Umbilical cord (tissue), 2 donors: ENCODE measurements around the gene NFIC. TPM values are rescaled to one million over a fixed set of nuclear protein-coding genes. Genes with fewer than 3 reads are reported as not detected.
"Not testable (repeated sequence)": the region's sequence is repeated elsewhere in the genome, so short reads cannot be mapped to it uniquely, and the experiment has no call there.

Source experiments
- DNase-seq: peaks from one replicate; pipeline ENCODE4 v3.0.0-alpha.2; 2015; ENCODE audit warnings: low spot score
- total RNA-seq: library from RNA; depleted of rRNA; stranded (reverse); fragments of >200 nt; gene quantifications from one replicate; pipeline ENCODE4 v1.2.3, GENCODE V29; 2014; ENCODE audit warnings: low replicate concordance; ENCODE audit not compliant: insufficient read depth

Gene NFIC
- 37.3 TPM for total RNA-seq

DNA sequence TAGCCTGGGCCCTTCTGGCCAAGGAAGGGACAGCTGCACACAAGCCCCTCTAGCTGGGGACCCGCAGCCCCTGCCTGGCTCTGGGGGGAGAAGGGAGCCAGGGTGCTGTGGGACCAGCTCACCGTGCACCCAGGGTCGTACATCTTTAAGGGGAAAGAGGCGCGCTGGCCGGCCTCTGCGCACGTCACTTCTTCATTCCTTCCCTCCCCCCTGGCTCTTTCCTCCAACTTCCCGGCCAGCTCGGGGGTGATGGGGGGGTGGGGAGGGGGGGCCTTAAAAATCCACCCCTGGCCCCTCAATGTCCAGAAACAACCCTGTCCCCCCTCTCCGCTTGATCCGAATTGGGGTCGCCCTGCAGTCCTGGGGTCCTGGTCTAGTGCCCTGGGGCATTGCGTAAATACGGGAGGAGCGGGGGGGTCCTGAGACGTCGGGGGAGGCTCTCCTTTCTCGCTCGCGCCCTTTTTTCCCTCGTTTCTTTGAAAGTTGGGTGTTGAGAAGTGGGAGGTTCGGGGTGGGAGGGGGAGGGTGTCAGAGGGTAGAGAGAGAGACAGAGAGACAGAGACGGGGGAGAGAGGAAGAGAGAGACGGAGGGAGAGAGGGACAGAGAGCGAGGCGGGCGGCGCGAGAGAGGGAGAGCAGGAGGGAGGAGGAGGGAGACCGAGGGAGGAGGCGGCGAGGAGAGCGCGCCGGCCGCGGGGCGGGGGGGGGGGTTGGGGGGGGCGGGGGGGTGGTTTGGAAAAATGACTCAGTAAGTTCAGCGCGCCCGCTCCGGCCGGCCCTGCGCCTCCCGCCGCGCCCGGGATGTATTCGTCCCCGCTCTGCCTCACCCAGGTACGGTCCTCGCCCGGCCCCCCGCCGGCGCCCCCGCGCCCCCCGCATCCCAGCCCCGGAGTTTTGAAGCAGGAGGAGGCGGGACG, at the start of gene NFIC:
Gene NFIC (plus strand): TSS at position 748 of the 917 bp plus-strand sequence. CDS start 54 bp downstream, at position 802.
- DNase-seq = peak; percentile 87

DNA sequence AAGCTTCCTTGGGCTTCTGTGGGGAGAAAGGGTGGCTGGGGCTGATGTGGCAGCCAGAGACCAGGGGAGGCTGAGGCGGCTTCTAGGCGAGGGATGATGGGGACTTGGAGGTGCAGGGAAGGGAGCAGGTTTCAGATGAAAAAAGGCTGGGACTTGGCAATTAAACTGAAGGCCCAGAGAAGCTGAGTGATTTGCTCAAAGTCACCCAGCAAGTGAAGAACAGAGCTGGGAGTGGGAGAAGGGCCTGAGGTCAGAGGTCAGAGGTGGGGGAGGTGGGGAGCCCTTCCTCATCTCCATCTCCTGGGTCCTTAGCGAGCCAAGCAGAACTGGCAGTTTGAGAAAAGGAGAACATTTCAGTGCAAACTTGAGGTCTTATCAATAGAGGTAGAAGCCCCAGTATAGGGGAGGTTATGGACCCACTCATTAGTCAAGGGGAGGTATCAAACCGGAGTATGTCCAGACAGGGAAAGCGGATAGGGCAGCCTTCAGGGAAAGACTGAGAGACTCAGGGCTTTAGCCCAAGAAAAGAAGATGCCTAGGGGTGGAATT, 49.6 kb upstream of the NFIC start:
- DNase-seq = no peak

DNA sequence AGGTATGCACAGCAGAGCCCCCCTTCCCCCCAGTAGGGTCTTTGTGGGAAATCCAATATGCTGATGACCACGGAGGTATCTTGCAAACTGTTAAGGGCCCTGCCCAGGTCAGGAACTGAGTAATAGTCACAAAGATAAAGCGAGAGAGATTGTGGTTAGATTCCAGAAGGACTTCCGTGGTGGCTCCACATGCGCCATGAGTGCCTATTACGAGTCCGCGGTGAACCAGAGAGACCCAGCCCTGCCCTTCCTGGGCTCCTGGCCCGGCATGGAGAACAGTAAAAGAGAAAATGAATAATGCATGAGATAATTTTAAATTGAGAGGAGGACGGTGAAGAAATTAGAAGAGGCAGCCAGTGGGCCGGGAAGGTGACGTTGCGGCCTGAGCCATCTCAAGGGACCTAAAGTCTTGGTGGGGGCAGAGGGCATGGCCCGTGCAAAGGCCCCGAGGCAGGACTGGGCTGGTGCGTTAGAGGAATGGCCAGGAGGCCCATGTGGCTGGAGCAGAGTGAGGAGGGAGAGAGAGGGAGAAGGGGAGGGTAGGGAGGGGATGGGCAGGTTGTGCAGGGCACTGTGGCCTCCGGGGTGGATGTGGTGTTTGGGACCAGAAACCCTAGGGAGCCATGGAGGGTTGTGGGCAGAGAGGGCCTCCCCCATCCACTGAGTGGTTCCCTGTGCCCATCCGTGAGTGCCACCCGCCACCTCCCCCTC, 46.6 kb upstream of the NFIC start:
- DNase-seq = no peak

DNA sequence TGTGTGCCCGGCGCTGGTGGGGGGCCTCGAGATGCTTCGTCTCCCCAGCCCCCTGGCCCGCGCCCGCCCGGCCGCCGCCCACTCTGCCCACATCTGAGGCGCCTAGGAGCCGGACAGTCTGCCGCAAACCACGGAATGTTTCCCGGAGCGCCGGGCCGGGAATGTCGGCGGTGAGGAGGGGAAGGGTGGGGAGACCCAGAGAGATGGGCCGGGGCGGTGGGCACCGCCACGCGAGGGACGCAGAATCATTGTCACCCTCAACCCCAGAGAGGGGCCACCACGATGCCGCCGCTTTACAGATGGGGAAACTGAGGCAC, 46.1 kb upstream of the NFIC start:
- no peak for DNase-seq

DNA sequence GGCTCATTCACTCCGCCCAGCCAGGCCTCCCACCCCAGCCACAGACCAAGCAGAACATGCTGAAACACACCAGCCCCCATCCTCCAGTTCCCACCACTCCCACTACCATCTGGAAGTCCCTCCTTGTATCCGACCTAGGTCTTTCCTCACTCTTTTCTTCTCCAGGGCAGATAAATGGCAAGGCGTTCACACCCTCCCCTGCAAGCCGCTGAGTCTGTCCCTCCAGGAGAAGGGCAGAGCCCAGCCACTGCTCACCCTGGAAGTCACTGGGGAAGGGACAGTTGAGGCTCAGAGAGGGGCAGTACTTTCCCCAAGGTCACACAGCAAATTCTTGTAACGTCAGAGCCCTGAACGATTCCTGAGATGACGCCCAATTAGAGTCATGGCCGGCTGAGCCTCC, 45.5 kb upstream of the NFIC start:
- no peak for DNase-seq

DNA sequence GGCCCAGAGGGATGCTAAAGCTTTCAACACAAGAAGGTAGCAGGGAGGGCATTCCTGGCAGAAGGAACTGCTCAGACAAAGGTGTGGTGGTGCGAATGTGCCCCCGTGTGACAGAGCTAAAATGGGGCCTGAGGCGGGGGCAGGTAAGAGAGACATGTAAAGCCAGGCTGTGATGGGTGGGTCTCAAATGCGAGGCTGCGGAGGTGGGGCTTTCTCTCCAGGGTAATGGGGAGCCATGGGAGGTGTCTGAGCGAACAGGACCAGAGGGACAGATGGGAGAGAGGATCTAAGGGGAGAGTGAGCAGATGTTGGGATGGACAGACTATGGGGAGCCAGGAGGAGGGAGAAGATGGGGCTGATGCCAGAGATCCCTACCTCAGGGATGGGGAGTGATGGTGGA, 44.7 kb upstream of the NFIC start:
- DNase-seq = no peak

DNA sequence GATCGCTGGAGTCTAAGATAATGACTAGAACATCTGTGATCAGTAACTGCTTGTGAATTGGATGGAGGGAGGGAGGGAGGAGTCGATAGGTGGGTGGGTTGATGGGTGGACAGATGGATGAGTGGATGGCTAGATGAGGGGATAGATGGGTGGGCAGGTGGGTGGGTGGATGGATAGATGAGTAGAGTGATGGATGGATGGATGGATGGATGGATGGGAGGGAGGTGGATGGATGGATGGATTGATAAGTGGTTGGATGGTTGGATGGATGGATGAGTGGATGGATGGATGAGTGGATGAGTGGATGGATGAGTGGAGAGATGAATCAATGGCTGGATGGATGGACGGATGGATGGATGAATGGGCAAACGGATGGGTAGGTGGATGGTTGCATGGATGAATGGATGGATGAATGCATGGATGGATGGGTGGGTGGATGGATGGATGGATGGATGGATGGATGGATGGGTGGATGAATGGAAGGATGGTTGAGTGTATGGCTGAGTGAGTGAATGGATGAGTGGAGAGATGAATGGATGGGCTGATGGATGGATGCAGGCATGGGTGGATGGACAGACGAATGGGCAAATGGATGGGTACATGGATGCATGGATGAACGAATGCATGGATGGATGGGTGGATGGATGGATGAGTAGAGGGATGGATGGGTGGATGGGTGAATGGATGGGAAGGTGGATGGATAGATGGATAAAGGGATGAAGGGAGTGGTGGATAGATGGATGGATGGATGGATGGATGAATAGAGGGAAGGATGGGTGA, 44.0 kb upstream of the NFIC start:
- DNase-seq = no peak

DNA sequence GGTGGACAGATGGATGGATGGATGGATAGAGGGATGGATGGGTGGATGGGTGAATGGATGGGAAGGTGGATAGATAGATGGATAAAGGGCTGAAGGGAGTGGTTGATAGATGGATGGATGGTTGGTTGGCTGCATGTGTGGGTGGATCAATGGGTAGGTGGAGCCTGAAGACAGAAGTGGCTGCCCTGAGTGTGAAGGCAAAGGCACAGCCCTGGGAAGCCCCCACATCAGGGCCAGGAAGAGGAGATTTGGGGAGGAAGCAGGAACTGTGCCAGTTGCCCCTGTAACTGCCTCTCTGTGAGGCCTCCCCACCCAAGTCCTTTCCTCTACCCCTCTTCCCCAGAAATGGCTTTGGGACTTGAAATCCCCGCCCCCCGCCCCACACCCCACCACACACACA, 43.4 kb upstream of the NFIC start:
- no peak for DNase-seq

DNA sequence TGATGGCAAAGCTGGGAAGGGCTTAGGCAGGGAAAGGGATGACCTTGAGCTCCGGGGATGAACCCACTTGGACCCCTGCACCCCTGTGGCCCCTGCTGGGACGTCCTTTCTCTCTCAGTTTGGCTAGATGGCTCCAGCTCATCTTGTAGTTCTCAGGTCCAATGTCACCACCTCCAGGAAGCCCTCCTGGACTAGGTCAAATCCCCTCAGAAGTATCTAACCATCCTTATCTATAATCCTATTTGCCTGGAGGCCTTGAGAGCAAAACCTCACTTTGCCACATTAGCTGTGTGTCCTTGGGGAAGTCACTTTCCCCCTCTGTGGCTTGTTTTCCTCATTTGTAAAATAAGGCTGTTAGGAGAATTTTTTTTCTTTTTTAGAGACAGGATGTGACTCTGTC, 42.7 kb upstream of the NFIC start:
- DNase-seq = no peak

DNA sequence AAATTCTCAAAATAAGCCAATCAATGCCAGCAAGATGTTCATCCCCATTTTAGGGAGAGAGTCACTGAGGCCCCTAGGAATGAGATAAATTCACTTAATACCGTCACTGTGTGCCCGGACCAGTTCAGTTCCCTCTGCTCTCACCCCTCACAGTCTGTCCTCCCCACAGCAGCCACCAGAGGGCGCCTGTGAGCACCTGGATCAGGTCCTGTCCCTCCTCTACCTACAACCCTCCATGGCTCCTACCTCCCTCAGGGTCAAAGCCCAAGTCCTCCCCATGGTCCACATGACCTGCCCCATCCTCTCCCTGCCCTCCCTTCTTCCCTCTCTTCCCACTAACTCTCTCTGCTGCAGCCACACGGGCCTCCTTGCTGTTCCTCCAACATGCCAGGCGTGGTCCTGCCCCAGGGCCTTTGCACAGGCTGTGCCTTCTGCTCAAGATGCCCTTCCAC, 42.0 kb upstream of the NFIC start:
- DNase-seq = no peak

DNA sequence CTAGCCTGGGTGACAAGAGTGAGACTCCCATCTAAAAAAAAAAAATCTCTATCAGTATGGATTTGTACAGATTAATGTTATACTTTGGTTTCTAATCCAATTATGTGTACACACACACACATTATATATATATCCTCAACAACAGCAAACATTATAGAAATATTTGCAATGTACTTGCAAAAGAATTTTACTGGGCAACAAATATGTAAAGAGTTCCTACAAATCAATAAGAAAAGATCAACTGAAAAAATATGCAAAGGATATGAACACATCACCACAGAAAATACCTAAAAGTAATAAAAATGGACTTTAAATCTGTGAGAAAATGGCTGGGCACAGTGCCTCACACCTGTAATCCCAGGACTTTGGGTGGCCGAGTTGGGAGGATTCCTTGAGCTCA, 40.9 kb upstream of the NFIC start:
- DNase-seq = no peak

DNA sequence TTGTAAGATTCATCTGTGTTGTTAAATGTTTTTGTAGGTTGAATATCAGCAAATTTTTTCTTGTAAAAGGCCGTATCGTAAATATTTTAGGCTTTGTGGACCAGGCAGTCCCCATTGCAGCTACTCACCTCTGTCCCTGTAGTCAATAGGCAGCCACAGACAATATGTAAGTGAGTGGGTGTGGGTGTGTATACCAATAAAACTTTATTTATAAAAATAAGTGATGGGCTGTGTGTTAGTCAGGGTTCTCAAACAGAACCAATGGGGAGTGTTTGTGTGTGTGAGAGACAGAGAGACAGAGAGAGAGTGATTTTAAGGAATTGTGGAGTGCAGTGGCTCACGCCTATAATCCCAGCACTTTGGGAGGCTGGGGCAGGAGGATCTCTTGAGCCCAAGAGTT, 37.6 kb upstream of the NFIC start:
- DNase-seq = no peak

DNA sequence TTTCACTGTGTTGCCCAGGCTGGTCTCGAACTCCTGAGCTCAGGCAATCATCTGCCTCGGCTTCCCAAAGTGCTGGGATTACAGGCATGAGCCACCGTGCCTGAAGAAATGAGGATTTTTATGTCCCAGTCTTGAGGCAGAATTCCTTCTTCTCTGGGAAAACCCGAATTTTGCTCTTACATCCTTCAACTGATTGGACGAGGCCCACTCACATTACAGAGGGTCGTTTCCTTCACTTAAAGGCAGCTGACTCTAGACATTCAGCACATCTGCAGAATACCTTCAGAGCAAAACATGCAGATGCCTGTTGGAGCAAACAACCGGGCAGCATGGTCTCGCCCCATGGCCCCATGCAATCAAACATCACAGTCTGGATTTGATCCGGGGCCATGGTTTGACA, 36.3 kb upstream of the NFIC start:
- no peak for DNase-seq

DNA sequence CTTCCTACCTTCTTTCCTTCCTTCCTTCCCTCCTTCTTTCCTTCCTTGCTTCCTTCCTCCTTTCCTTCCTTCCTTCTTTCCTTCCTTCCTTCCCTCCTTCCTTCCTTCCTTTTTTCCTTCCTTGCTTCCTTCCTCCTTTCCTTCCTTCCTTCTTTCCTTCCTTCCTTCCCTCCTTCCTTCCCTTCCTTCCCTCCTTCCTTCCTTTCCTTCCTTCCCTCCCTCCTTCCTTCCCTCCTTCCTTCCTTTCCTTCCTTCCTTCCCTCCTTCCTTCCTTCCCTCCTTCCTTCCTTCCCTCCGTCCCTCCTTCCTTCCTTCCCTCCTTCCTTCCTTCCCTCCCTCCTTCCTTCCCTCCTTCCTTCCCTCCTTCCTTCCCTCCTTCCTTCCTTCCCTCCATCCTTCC, 34.2 kb upstream of the NFIC start:
- not testable (repeated sequence) for DNase-seq

DNA sequence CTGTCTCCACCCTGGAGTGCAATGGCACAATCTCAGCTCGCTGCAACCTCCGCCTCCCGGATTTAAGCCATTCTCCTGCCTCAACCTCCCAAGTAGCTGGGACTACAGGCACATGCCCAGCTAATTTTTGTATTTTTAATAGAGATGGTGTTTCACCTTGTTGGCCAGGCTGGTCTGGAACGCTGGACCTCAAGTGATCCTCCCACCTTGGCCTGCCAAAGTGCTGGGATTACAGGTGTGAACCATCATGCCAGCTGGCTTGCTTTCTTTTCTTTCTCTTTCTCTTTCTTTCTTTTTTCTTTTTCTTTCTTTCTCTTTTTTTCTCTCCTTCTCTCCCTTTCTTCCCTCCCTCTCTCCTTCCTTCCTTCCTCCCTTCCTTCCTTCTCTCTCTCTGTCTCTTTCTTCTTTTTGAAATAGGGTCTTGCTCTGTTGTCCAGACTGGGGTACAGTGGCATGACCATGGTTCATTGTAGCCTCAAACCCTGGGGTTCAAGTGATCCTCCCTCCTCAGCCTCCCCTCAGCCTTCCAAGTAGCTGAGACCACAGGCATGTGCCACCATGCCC, 33.3 kb upstream of the NFIC start:
- no peak for DNase-seq

DNA sequence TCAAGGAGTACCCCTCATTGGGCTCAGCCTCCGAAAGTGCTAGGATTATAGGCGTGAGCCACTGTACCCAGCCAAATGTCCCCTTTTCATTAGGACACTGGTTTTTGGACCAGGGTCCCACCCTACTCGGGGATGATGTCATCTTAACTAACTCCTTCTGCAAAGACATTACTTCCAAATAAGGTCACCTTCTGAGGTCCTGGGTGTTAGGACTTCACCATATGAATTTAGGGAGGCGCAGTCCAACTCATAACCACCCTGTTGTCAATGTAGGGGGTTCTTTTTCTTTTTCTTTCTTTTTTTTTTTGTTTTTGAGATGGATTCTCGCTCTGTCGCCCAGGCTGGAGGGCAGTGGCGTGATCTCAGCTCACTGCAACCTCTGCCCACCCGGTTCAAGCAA, 32.7 kb upstream of the NFIC start:
- no peak for DNase-seq

DNA sequence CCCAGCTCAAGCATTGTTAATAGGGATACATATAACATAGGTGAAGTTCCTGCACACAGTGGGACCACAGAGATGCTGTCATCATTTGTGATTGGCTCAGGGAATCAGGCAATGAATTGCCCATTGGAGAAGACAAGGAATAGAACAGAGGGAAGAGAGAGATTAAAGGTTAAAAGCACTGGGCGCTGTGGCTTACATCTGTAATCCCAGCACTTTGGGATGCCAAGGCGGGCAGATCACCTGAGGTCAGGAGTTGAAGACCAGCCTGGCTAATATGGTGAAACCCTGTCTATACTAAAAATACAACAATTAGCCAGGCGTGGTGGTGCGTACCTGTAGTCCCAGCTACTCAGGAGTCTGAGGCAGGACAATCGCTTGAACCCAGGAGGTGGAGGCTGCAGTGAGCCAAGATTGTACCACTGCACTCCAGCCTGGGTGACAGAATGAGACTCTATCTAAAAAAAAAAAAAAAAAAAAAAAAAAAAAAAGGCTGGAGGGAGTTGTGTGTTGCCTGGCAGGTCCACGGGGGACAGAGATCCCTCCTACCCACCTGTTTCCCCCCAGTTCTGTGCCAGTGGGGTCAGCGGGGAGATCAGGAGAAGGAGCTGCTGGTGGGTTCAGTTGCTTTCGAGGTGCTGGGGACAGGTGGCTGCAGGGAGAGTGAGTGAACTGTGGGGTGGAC, 31.5 kb upstream of the NFIC start:
- not testable (repeated sequence) for DNase-seq

DNA sequence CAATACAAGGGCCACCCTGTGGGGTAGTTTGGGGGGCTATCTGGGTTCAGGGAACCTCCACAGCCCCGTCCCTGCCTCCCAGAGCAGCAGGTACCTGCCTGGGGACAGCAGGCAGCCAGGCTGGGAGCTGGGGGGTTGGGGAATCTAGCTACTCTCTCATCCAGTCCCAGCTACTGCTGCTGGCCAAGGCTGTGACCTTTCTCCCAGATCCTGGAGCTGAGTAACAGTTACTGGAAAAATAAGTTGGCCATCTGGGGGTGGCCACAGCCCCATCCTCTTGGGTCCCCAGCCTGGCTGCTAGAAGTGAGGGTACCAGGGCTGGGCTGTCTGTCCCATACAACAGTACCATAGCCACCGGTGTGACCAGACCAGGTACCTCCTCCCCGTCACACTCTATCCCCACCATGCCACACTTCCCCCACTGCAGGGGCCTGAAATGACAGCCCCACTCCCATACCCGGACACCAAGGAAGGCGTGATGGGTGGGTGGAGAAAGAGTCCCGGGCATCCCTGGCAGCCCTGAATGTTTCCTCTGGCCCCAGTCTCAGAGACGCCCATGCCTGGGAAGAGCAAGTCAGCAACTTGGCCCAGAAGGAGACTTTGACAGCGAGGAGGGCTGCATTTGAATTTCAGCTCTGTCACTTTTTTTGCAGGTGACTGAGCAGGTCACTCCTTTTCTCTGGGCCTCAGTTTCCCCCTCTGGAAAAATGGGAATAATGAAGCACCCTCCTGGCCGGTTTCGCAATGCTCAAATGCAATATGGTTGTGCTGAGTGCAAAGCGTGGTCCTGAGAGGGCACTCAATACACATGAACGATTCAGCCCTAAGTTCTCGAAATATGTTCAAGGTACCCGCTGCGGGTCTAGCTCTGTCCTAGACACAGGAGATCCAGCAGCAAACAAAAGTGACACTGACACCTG, 30.7 kb upstream of the NFIC start:
- DNase-seq = no peak

DNA sequence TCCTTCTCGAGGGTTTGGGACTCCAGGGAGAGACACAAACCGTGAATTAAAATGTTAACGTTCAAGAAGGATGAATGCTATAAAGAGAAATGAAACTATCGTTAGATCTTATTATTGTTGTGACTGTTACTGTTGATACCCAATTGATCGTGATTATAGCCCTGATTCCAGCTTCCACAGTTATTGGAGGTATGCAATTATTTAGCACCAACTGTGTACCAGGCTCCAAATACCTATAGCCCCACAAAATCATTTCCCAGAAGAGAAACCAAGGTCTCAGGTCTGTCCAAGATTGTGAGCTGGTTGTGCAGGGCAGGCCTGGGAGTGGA, 30.1 kb upstream of the NFIC start:
- DNase-seq = no peak
